ENCODE data around the gene BACH2.

BACH2 gene

DNA sequence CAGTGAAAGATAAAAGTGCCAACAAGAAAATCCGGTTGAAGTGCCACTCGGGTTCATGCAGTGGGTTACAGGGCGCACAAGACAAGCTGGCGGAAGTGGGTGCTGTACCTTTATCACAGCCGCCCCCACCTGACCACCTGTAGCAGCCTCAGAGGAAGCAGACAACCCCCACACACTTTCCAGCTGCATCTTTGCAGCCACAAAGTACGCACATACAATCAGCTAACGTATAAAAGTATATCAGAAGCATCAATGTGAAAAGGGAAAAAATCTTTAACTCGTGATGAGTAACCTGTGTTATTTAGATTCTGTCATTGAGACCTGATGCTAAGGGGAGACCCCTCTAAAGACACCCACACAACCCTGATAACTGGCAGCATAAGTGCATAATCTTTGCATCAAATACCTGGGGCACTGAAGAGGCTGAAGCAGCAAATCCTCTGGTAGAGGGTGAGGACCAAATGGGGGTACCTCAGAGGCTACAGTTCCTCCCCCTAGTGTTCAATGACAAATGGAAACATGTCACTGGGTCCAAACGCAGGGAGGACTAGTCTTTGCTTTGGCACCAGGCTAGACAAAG, 22.1 kb downstream of the BACH2 start:
- no peak for DNase-seq

DNA sequence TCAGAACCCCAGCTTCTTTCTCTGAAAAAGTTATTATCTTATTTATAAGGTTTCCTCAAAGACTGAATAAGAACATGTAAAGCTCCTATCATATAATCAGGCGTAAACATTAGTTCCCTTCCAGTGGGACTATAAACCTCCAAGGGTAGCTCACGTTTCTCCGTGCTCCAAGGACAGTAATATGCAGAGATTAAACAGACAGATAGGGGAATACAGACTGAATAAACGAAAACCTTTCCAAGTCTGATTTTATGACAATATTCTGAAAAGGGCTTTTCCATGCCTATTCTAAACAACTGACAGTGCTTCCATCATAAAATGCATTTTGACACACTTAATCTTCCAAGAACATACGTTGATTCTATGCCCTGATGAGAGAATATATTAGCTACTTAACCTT, 22.8 kb downstream of the BACH2 start:
- DNase-seq, result no peak

DNA sequence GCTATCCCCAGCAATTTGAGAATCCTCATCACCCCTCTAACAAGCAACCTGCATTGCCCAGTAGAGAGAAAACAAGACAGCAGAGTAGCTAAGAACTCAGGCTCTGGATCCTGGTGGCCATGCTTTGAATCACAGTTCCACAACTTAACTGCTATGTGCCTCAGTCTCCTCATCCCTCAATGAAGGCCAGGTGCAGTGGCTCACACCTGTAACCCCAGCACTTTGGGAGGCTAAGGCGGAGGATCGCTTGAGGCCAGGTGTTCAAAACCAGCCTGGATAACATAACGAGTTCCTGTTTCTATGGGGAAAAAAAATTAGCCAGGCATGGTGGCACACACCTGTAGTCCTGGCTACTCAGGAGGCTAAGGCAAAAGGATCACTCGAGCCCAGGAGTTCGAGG, 23.7 kb downstream of the BACH2 start:
- no peak for DNase-seq

DNA sequence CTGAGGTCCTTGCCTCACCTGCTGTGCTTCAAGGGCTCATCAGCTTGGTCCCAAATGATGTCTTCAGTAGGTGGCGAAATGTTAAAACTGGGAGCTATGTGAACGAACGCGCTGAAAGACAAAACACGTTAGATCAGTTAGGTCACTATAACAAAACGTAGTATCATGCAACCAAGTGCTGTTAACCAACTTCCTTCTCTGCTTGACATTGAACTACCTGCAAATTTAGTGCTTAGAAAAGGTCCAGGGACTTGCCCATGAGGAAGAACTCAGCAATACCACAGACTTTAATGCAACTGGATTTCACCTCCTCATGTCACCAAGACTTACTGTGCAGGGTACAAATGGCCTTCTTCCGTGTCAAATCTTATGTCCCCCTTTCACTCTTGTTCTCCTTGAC, 24.8 kb downstream of the BACH2 start:
- DNase-seq, result no peak

DNA sequence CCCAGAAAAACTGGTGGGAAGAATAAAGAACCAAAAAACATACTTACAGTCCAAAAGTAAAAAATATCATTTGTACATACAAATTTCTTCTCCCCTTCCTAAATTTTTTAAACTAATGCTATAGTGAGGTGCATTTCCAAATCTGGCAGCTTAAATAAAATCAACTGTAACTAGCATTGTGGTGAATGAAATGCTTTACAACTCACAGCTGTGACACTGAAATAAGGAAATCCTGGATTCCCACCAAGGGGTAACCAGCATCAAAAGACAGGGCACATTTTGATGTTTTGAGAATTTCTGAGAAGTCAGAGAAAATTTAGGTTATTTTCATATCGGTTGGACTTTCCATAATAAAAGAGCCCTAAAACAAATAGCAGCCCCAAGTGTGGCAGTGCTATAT, 27.3 kb downstream of the BACH2 start:
- DNase-seq, result no peak

DNA sequence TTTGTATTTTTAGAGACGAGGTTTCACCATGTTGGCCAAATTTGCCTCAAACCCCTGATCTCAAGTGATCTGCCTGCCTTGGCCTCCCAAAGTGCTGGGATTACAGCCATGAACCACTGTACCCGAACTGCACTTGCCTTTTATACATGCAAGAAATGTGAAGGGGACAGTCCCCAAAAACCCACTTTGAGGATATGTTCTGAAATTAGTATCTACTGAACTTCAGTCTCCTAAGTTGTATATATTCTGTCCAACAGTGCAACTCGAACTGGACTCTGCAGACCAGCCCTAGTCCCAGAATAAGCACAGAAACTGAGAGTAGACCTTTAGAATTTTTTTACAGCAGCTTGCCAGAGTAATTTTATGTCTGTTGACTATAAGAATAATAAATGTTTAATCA, 28.5 kb downstream of the BACH2 start:
- DNase-seq, result no peak

DNA sequence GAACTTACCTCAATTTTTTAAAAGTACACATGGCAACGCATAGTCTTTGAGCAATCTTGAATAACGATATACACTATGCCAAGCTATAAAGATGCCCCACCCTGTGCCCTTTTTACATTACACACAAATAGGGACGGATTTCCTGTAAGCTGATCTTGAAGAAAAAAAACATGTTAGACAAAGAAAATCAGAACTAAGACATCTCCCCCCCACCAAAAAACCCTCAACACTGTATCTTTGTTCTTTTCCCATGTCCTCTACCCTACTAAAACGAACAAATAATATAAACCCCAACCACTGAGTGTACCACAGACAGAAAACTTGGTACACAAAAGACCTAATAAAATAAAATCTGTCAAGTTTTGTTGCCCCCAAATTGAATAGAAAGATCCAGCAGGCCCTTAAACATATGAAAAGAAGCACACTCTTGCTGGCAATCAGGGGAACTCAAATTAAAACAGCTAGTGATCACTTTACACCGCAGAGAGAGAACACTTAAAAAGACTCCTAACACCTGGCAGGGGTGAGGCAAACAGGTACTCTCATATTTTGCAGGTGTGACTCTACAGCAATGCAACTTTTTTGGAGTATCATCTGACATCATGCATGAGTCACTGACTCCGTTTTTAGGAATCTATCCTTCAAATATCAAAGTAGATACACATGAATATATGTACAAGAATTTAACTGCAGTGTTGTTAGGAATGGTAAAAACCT, 29.6 kb downstream of the BACH2 start:
- no peak for DNase-seq

DNA sequence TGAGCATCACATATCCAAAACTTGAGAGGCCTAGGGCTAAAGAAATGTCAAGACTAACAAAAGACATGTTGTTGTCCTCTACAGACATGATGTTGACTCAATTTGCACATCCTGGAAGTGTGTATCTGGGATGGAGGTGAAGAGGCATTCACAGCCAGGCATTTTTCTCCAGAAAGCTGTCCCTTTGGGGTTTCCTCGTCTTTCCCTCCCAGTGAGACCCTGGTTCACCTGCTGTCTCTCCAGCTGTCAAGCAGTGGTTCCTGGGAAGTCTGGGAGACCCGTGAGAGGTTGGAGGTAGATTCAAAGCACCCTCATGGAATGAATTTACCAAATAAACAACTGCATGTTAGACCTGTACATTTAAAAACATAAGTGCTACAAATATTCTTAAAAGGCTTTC, 32.1 kb downstream of the BACH2 start:
- no peak for DNase-seq

DNA sequence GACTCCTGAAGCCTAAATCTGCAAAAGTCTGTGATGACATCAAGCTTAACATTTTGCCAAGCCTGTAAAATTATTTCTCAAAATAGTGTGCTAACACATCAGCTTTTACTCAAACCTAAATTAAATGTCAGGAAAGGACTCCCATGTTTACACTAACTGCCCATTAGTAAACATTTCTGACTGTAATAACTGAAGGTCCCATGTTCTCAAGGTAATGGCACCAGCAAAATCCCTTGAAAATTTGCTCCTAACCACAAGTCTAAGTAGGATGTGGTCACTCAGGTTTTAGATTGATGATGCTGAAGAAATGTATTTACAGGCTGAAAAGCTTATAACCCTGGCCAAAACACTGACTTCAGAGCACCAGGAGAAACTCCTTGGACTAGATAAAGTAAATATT, 33.0 kb downstream of the BACH2 start:
- no peak for DNase-seq

DNA sequence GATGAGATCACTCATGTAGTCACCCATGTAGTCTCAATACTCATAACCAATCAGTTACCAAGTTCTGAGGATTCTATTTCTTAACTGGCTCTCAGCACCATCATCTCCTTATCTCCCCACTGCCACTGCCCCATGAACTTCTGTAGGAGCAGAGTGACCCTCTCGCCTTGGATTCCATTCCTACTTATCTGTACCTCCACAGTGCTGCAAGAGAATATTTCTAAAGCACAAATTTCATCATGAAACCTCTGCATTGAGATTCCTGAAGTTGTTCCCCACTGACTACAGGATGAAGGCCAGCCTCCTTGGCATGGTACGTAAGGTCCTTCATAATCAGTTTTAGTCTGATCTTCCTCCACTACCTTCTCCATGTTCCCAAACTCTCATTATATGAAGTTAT, 34.8 kb downstream of the BACH2 start:
- DNase-seq, result no peak

DNA sequence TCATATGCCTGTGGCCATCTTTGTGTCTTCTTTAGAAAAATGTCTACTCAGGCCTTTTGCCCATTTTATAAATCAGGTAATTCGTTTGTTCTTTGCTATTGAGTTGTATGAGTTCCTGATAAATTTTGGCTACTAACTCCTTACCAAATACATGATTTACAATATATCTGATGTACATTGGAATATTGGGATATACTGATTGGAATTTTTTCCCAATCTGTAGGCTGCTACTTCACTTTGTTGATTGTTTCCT, 39.2 kb downstream of the BACH2 start:
- DNase-seq, result no peak

DNA sequence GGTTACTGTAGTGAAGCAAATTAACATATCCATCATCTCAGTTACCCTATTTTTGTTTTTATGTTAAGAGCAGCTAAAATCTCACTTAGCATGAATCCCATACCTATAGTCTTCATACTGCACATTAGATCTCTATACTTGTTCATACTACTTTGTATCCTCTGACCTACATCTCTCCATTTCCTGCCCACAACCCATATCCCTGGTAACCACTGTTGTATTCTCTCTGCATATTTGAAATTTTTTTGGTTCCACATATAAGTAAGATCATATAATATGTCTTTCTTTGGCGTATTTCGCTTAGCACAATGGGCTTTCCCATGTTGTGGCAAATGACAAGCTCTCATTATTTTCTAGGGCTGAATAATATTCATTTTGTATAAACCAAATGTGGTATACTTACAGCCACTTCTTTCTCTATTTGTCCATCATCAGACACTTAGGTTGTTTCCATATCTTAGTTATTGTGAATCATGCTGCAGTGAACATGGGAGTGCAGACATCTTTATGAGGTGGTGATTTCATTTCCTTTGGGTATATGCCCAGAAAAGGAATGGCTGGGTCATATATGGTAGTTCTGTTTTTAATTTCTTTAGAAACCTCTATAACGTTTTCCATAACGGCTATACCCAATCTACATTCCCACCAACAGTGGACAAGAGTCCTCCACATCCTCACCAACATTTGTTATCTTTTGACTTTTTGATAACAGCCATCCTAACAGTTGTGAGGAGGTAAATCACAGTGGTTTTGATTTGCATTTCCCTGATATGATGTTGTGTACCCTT, 39.8 kb downstream of the BACH2 start:
- DNase-seq, result no peak

DNA sequence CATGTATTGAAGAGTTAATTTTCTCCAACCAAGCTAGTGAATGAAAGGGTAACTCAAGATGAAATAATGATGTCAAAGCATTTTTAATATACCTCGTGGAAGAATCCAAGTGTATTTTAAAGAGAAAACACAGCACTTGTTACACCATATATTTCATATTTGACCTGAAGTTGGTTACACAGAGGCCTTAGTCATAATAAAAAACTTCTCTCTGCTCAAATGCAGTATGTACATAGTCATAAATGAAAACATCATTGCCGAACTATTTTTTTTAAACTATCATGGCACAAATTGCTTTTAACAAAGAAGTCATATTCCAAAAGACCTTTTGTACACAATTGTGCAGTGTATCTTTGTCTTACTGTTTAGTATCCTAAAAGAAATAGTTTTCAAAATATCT, 43.0 kb downstream of the BACH2 start:
- no peak for DNase-seq

DNA sequence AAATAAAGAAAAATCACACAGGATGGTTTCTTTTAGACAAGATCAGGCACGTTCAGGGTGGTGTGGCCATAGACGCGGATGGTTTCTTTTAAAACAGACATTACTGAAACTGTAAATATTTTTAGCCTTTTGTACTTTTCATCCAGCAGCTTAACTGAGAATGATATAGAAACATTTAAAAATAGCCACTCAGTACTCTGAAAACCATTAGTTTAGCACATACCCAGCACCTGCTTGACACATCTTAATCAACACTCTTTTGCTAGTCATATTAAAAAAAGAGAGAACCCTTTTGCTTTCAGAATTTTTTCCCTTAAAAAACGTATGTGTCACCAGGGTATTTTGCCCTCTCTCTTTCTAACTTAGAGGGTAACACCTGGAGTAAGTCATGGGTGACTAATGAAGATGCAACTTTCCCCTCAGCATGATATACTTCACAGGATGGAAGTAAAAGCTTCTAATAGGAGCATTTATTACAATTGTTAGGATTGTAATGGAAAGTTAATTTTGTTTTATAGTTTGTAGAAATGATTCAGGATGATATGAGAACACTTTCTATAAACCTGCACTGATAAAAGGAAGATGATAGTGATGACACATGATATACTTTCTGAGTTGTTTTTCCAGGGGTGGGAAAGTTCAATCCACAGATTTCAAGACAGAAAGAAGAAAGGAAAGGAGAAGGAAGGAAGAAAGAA, 45.2 kb downstream of the BACH2 start:
- no peak for DNase-seq

DNA sequence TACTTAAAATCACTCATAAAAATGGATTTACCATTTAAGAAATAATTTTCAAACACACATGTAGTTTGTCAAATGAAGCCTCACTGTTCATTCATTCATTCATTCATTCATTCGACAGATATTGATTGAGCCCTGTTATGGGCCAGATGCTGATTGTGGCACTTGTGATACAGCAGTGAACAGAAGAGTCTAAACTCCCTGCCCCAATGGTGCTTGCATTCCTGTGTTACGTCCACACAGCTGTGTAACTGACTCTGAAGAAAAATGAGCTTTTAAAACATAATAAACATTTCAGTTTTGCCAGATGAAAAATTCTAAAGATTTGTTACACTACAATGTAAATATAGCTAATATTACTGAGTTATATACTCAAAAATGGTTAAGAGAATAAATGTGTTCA, 46.2 kb downstream of the BACH2 start:
- DNase-seq, result no peak

DNA sequence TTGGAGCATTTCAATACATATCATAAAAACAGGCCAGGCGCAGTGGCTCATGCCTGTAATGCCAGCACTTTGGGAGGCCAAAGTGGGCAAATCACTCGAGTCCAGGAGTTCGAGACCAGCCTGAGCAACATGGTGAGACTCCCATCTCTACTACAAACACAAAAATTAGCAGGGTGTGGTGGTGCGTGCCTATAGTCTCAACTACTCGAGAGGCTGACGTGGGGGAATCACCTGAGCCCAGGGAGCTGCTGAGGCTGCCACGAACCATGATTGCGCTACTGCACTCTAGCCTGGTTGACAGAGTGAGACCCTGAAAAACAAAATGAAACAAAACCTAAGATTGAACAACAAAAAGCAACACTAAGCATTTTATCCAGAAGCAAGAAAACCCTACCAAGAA, 47.2 kb downstream of the BACH2 start:
- no peak for DNase-seq

DNA sequence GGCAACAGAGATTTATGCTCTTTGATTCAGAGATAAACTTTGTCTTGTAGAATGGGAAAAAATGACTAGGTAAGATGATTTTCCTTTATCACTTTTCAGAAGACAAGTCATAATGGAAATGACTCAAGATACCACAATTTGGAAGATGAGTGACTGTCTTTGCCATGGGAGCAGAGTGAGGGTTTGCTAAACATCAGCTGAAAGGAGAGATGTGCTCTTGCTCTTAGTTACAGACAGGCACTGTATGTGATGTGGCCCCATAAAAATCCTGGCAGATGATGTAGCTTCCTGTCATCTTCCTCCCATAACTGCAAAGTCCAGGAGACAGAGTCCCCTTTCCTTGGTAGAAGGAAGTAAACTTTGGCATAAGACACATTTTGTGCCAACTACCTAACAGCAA, 47.6 kb downstream of the BACH2 start:
- DNase-seq, result no peak

DNA sequence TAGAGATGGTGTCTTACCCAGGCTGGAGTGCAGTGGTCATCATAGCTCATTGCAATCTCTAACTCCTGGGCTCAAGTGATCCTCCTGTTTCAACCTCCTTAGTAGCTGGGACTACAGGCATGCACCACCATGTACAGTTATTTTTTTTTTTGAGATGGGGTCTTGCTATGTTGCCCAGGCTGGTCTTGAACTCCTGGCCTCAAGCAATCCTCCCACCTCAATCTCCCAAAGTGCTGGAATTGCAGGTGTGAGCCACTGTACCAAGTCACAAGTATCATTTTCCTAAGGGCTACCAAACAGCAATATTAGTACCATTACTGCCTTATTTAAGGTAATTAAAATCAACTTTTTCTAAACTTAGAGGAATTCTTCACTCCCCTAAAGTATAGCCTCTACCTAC, 49.4 kb downstream of the BACH2 start:
- no peak for DNase-seq

DNA sequence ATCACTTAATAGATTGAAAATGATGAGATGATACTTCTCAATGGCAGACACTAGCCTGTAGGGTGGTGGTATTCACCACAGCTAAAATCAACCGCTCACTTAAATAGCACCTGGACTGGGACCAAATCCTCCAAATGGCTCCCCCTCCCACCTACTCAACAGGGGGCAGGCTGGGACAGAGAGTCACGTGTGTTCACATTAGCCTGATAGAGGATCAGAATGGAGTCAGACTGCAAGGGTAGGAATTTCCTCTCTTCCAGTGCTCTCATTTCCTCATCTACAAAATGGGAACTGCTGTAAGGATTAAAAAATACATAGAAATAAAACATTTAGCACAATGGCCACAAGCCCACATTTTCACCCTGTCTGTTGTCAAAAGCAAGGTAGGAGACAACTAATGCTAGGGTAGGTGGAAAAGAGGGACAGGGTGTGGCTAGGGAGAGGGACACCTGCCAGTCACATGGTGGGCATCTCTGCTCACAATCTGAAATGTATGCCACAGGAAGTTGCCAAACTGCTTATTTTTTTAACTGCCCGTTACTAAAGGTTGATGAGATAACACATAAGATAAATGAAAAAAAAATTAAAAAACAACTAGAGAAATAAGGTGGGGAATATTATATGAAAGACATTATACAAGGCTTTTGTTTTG, 55.3 kb downstream of the BACH2 start:
- peak; percentile 38 for DNase-seq

DNA sequence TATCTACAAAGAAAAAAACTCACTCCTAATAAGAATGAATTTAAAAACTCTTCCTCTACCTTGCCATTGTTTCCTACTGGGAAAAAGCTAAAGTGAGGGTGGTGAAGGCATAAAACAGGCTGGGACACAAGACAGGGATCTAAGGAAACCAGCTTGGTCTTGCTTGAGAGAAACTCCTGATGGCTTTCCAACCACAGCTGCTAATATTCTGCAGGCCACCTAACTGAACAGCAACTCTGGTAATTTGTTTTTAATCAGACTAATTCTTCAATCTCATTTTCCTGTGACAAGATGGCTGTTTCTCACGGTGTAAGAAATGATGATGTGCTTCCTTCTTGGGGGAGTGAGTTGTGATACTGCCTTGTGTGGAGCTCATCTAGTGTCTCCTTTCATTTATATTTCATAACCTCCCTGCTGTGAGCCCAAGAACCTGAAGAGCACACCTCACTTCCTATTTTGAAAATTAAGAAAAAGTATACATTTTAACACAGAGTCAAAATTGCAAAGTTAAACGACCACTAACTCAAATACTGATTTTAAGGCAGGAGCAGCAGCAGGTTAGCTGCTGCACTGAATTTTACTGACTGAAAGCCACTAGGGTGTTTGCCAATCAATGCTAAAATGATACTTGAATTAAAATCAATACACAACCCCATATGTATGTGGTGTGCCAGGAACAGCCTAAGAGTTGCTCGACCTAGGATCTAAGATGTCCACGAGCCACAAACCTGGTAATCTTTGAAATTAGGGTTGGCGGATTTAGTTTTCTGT, 58.0 kb downstream of the BACH2 start:
- DNase-seq, result no peak

DNA sequence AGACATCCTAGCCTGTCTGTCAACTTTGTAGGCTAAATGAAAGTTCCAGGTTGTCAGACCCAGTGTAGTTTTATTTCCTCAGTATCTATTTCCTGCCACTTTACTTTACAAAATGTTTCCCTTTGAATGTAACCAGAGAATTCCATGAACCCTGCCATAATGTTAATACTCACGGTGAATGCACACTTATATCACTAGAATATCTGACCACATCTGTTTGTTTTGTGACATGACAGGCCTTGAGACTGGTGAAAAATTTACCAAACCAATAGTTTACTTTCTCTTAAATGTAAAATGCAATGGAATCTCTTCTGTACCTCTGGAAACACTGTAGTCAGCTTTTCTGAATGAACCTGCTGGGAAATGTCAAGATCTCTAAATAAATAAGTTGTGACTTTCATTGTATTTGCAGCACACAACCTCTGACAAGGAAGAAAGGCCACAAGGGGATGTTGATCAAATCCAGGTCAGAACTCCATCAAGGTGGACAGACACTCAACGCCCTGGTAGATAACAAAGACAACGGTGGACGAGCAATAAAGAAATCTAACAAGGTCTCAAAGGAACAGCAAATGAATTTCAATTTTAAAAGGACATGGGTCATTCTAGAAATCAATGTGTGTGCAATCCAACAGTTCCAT, 59.2 kb downstream of the BACH2 start:
- DNase-seq, result no peak

DNA sequence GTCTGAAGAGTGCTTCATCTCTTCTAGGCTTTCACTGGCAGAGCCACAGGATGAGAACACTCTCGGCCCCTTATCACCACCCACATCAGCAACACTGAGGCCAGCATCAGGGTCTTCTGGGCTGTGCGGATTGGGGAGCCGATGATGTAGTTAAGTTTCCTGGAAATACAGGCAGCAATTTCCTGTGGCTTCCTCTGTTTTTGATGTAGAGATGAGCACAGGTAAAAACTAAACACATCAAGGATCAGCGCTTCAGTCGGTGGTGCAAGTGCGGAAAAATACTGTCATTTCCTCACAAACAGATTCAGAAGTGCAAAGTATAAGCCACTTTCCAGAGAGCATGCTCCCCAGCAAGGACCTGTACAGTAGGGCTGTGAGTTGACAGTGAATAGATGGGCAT, 62.6 kb downstream of the BACH2 start:
- DNase-seq, result no peak
